Thyroid gland (tissue), 4 donors: ENCODE measurements around the gene DNAJB6.

Source experiments
- POLR2A ChIP-seq, 2 donors: fragments of 450-650 bp; IDR thresholded peaks; one replicate each; pipeline ENCODE4 v1.6.1; 2017; ENCODE audit warnings: antibody characterized with exemption in 2 of 2, mild to moderate bottlenecking in 2 of 2, moderate library complexity in 1 of 2
- TF ChIP-seq, protein P1 (sequence below), 6 experiments: fragments of 200-600 bp in 3 of 6; fragments of 450-650 bp in 3 of 6; sonication (generic) in 3 of 6; IDR thresholded peaks; one replicate each; pipeline ENCODE4 v1.5.1; 2016 to 2019; ENCODE audit warnings: antibody characterized with exemption in 6 of 6, mild to moderate bottlenecking in 2 of 6, inconsistent platforms in 1 of 6, moderate library complexity in 1 of 6

DNA sequence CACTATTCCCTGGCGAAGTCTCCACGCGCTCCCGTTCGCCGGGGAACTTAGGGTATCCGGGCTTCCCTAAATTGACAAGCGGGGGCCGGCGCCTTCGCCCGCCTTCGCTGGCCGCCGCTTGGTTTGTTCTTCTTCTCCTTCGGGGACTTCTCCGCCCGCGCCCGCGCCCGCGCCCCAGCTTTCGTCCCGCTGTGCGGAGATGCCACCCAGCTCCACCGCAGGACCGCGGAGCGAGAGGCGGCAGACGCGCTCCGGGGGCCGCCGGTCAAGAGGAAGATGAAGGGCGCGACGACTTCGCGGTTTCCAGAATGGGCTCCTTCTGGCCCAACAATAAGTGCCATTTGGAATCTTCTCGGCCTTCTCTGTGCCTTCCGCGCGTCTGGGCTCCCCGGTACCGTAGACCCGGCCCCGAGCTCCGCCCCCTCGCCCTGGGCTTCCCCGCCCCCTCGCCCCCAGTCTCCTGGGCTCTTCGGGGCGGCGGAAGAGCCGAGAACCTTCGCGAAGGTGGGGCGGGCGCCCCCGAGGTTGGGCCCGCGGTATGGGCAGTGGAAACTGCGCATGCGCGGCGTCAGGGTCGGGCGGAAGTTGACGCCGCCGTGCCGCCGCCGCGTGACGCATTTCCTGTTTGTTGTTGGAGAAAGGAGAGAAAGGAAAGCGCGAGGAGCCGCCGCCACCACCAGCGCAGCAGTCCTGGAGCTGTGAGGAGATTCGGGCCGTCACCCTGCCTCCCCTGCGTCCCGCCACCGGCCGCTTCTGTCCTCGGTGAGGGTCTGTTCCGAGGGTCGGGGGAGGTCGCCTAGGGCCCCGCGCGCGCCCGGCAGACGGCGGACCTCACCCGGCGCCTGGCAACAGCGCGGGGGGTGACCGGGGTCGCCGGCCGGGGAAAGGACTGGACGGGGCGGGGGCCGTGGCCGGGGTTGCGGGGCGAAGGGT lies at the start of gene DNAJB6:
- TF ChIP-seq, protein P1, sequence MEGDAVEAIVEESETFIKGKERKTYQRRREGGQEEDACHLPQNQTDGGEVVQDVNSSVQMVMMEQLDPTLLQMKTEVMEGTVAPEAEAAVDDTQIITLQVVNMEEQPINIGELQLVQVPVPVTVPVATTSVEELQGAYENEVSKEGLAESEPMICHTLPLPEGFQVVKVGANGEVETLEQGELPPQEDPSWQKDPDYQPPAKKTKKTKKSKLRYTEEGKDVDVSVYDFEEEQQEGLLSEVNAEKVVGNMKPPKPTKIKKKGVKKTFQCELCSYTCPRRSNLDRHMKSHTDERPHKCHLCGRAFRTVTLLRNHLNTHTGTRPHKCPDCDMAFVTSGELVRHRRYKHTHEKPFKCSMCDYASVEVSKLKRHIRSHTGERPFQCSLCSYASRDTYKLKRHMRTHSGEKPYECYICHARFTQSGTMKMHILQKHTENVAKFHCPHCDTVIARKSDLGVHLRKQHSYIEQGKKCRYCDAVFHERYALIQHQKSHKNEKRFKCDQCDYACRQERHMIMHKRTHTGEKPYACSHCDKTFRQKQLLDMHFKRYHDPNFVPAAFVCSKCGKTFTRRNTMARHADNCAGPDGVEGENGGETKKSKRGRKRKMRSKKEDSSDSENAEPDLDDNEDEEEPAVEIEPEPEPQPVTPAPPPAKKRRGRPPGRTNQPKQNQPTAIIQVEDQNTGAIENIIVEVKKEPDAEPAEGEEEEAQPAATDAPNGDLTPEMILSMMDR (IDR thresholded peaks at IDR 0.05) = no peak
- peak; percentile 73 to 99 for TF ChIP-seq POLR2A (IDR thresholded peaks at IDR 0.05)
